ENCODE measurements around the gene RAVER2. TPM values are rescaled to one million over a fixed set of nuclear protein-coding genes. Genes with fewer than 3 reads are reported as not detected.
A peak's percentile ranks its signal among the peaks of the same experiment; 100 is the strongest.
"Not testable (repeated sequence)": the region's sequence is repeated elsewhere in the genome, so short reads cannot be mapped to it uniquely, and the experiment has no call there.

RAVER2 gene
- total and polyA plus RNA-seq, 2 donors (not counting 1 experiment from before 2014, with no cell fraction given) = 0.82 to 1.4 TPM

DNA sequence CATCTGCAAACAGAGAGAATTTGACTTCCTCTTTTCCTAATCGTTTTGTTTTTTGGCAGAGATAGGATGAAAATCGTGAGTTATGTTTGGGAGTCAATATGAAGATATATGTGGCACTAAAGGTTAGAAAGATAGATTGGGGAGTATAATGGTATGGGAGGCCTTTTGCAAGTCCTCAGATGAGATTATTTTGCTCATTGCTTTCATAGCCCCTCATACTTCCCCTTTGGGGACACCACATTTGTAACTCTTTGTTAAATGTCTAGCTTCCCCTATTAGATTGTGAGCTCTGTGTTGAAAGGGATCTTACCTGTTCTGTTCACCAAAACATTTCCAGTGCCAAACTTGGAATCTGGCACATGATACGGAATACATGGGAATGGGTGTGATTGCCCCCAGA is 30.2 kb downstream of the RAVER2 start:
- DNase-seq (peak; percentile 22), ATAC-seq (ENCODE audit: low read depth) (no peak)
- H3K4me3 Mint-ChIP-seq = no peak overlapping the region
- peaks cover 11% of the 10 kb centered on the region for H3K4me1 Mint-ChIP-seq
- peak overlapping the region; percentile 11 to 42 for H3K27ac ChIP-seq (ENCODE audit: low read length in 2 of 2)
- H3K27ac Mint-ChIP-seq = peak overlapping the region; percentile 33
- peak overlapping the region; percentile 13 for H3K4me2 ChIP-seq (replicated peaks; ENCODE audit: low read depth, low read length, poor library complexity, severe bottlenecking)
- peaks cover 8 to 9% of the 10 kb centered on the region in 2 donors for H3K4me1 ChIP-seq (ENCODE audit: control insufficient read depth in 2 of 2, insufficient read depth in 2 of 2, low read length in 2 of 2)
- CTCF ChIA-PET = interaction anchor here (0.7 kb wide), 1 partner anchor 18 kb away, joined by 4 read pairs; no protein-coding TSS in a partner anchor
- H3K27me3 ChIP-seq (replicated peaks in 1 of 4; ENCODE audit: control extremely low read depth in 1 of 4, control insufficient read depth in 3 of 4, insufficient read depth in 4 of 4, low read length in 3 of 4) = no peaks in the 10 kb centered on the region
- H3K27me3 Mint-ChIP-seq = no peaks in the 10 kb centered on the region
- peaks cover 12% of the 10 kb centered on the region for H3K9me3 Mint-ChIP-seq (ENCODE audit: insufficient read depth)
- 100% methylated on average over 1 of the region's 3 CpGs for WGBS (ENCODE audit: insufficient coverage)
- no peaks in the 10 kb centered on the region for H3K9me3 ChIP-seq (ENCODE audit: control extremely low read depth in 1 of 3, control insufficient read depth in 2 of 3, insufficient read depth in 1 of 3, low read length in 2 of 3)
- no peaks in the 10 kb centered on the region for H3K79me2 ChIP-seq (ENCODE audit: control insufficient read depth, insufficient read depth, low read length)
- no peak overlapping the region for H3K9ac ChIP-seq (ENCODE audit: low read length)
- peak overlapping the region; percentile 27 for H2AFZ ChIP-seq (ENCODE audit: insufficient read depth, low read depth, low read length, poor library complexity, severe bottlenecking)
- H4K20me1 ChIP-seq (ENCODE audit: control insufficient read depth, insufficient read depth, low read length, poor library complexity, severe bottlenecking) = no peaks in the 10 kb centered on the region
- TF ChIP-seq, protein P1, sequence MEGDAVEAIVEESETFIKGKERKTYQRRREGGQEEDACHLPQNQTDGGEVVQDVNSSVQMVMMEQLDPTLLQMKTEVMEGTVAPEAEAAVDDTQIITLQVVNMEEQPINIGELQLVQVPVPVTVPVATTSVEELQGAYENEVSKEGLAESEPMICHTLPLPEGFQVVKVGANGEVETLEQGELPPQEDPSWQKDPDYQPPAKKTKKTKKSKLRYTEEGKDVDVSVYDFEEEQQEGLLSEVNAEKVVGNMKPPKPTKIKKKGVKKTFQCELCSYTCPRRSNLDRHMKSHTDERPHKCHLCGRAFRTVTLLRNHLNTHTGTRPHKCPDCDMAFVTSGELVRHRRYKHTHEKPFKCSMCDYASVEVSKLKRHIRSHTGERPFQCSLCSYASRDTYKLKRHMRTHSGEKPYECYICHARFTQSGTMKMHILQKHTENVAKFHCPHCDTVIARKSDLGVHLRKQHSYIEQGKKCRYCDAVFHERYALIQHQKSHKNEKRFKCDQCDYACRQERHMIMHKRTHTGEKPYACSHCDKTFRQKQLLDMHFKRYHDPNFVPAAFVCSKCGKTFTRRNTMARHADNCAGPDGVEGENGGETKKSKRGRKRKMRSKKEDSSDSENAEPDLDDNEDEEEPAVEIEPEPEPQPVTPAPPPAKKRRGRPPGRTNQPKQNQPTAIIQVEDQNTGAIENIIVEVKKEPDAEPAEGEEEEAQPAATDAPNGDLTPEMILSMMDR (IDR thresholded peaks at IDR 0.05) = no peak
- TF ChIP-seq EZH2 (IDR thresholded peaks at IDR 0.05; ENCODE audit: borderline replicate concordance, insufficient read depth, low read depth, low read length, poor library complexity, severe bottlenecking) = no peak
- intact Hi-C loops (cut with micrococcal nuclease) = no loop called here
- no peaks in the 10 kb centered on the region for H3K36me3 ChIP-seq (replicated peaks in 1 of 2; ENCODE audit: control extremely low read depth in 1 of 2, control insufficient read depth in 1 of 2, extremely low read depth in 1 of 2, insufficient read depth in 2 of 2, low read length in 1 of 2)
- POLR2A ChIA-PET = no interaction called here
- H3K4me3 ChIP-seq (ENCODE audit: control extremely low read depth in 1 of 5, extremely low read depth in 1 of 5, insufficient read depth in 1 of 5, low read depth in 2 of 5, low read length in 4 of 5) = no peak overlapping the region

DNA sequence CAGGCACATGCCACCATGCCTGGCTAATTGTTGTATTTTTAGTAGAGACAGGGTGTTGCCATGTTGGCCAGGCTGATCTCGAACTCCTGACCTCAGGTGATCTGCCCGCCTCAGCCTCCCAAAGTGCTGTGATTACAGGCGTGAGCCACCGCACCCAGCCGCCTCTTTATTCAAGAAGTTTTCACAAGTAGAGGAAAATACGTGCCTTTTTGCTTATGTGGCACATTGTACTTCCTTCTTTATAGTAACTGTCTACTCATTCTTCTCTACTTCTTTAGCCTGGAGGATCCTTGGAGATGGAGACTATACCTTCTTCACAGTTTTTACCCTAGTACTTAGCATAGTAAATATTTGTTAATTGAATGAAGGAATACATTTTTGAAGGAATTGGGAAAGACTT is 37.2 kb downstream of the RAVER2 start:
- H3K4me1 ChIP-seq (ENCODE audit: control insufficient read depth in 2 of 2, insufficient read depth in 2 of 2, low read length in 2 of 2); H3K36me3 ChIP-seq (replicated peaks in 1 of 2; ENCODE audit: control extremely low read depth in 1 of 2, control insufficient read depth in 1 of 2, extremely low read depth in 1 of 2, insufficient read depth in 2 of 2, low read length in 1 of 2); H3K4me2 ChIP-seq (replicated peaks; ENCODE audit: low read depth, low read length, poor library complexity, severe bottlenecking); H3K27ac ChIP-seq (ENCODE audit: low read length in 2 of 2); H4K20me1 ChIP-seq (ENCODE audit: control insufficient read depth, insufficient read depth, low read length, poor library complexity, severe bottlenecking); POLR2A ChIA-PET; H3K4me3 Mint-ChIP-seq; intact Hi-C loops (cut with micrococcal nuclease); DNase-seq; H3K9me3 ChIP-seq (ENCODE audit: control extremely low read depth in 1 of 3, control insufficient read depth in 2 of 3, insufficient read depth in 1 of 3, low read length in 2 of 3); H2AFZ ChIP-seq (ENCODE audit: insufficient read depth, low read depth, low read length, poor library complexity, severe bottlenecking); H3K9me3 Mint-ChIP-seq (ENCODE audit: insufficient read depth); H3K4me1 Mint-ChIP-seq; H3K79me2 ChIP-seq (ENCODE audit: control insufficient read depth, insufficient read depth, low read length); H3K4me3 ChIP-seq (ENCODE audit: control extremely low read depth in 1 of 5, extremely low read depth in 1 of 5, insufficient read depth in 1 of 5, low read depth in 2 of 5, low read length in 4 of 5); CTCF ChIA-PET; H3K27ac Mint-ChIP-seq; ATAC-seq (ENCODE audit: low read depth); H3K27me3 ChIP-seq (replicated peaks in 1 of 4; ENCODE audit: control extremely low read depth in 1 of 4, control insufficient read depth in 3 of 4, insufficient read depth in 4 of 4, low read length in 3 of 4); H3K9ac ChIP-seq (ENCODE audit: low read length); H3K27me3 Mint-ChIP-seq: not testable (repeated sequence)
- WGBS (ENCODE audit: insufficient coverage) = 92% methylated on average over 2 of the region's 6 CpGs

DNA sequence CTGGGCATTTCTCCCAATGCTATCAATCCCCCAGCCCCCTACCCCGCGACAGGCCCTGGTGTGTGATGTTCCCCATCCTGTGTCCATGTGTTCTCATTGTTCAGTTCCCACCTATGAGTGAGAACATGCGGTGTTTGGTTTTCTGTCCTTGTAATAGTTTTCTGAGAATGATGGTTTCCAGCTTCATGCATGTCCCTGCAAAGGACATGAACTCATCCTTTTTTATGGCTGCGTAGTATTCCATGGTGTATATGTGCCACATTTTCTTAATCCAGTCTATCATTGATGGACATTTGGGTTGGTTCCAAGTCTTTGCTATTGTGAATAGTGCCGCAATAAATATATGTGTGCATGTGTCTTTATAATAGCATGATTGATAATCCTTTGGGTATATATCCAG is 38.0 kb downstream of the RAVER2 start:
- H3K4me2 ChIP-seq (replicated peaks; ENCODE audit: low read depth, low read length, poor library complexity, severe bottlenecking); H3K9ac ChIP-seq (ENCODE audit: low read length); H3K27me3 ChIP-seq (replicated peaks in 1 of 4; ENCODE audit: control extremely low read depth in 1 of 4, control insufficient read depth in 3 of 4, insufficient read depth in 4 of 4, low read length in 3 of 4); H2AFZ ChIP-seq (ENCODE audit: insufficient read depth, low read depth, low read length, poor library complexity, severe bottlenecking); H3K27ac ChIP-seq (ENCODE audit: low read length in 2 of 2); H3K4me1 ChIP-seq (ENCODE audit: control insufficient read depth in 2 of 2, insufficient read depth in 2 of 2, low read length in 2 of 2); H4K20me1 ChIP-seq (ENCODE audit: control insufficient read depth, insufficient read depth, low read length, poor library complexity, severe bottlenecking); H3K4me3 Mint-ChIP-seq; H3K9me3 Mint-ChIP-seq (ENCODE audit: insufficient read depth); ATAC-seq (ENCODE audit: low read depth); H3K27ac Mint-ChIP-seq; intact Hi-C loops (cut with micrococcal nuclease); POLR2A ChIA-PET; H3K27me3 Mint-ChIP-seq; DNase-seq; CTCF ChIA-PET; H3K4me1 Mint-ChIP-seq; H3K79me2 ChIP-seq (ENCODE audit: control insufficient read depth, insufficient read depth, low read length); H3K9me3 ChIP-seq (ENCODE audit: control extremely low read depth in 1 of 3, control insufficient read depth in 2 of 3, insufficient read depth in 1 of 3, low read length in 2 of 3); H3K36me3 ChIP-seq (replicated peaks in 1 of 2; ENCODE audit: control extremely low read depth in 1 of 2, control insufficient read depth in 1 of 2, extremely low read depth in 1 of 2, insufficient read depth in 2 of 2, low read length in 1 of 2); H3K4me3 ChIP-seq (ENCODE audit: control extremely low read depth in 1 of 5, extremely low read depth in 1 of 5, insufficient read depth in 1 of 5, low read depth in 2 of 5, low read length in 4 of 5): not testable (repeated sequence)
- no CpG with 5 or more reads among the region's 5 CpGs for WGBS (ENCODE audit: insufficient coverage)
